Measurements from ENCODE around the gene SEC23B. TPM values are rescaled to one million over a fixed set of nuclear protein-coding genes. Genes with fewer than 3 reads are reported as not detected.
A peak's percentile ranks its signal among the peaks of the same experiment; 100 is the strongest.

Gene SEC23B
- total and polyA plus RNA-seq, 2 experiments from 2014 or later, result 27.2 to 66.6 TPM

DNA sequence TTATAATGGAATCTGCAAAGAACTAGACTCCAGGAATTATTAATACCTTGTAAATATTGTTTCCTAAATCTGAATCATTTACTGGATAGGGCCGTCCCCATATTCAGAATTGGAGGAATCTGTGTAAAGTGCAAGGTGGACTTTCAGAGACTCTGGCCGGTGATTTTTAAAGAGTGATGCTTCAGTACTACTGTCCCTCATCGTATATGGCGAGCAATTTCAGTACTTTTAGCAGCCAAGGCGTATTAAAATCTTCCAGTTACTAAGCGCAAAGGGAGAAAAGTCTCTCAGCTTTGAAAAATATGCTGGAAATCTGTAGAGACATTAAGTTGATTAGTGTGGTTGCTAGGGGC is 60.0 kb downstream of the SEC23B start:
- ATAC-seq (peak; percentile 8; the same call in 2 of the 3 replicates), DNase-seq (ENCODE audit: low spot score) (no peak)
- H3K27ac Mint-ChIP-seq, result peak overlapping the region; percentile 99
- Histone ChIP-seq H3K4me1 (ENCODE audit: insufficient read depth) (peaks cover 5% of the 10 kb centered on the region), H3K79me2 (replicated peaks; ENCODE audit: insufficient read depth) (peaks cover 15% of the 10 kb centered on the region), H3K27ac (ENCODE audit: low read depth) (no peak overlapping the region; the same call in 1 of the 2 replicates), H3F3A (replicated peaks; ENCODE audit: low read depth) (0 out of 2 replicates have a peak, but pooled peaks cover 4% of the 10 kb centered on the region), H4K20me1 (replicated peaks; ENCODE audit: insufficient read depth) (no peaks in the 10 kb centered on the region), H3K4me2 (peak overlapping the region; percentile 81), H3K36me3 (ENCODE audit: insufficient read depth) (peaks cover 6% of the 10 kb centered on the region; the same call in 1 of the 2 replicates), H2AFZ (peak overlapping the region; percentile 64; the same call in 1 of the 2 replicates), H3K27me3 (ENCODE audit: insufficient read depth) (no peaks in the 10 kb centered on the region), H3K9me2 (ENCODE audit: insufficient read depth) (no peaks in the 10 kb centered on the region), H3K4me3 (peak overlapping the region; percentile 77)
- H3K27me3 Mint-ChIP-seq (ENCODE audit: insufficient read depth, low read depth, poor library complexity), result peaks cover 5% of the 10 kb centered on the region
- H3K9me3 Mint-ChIP-seq, result no peaks in the 10 kb centered on the region; the same call in 1 of the 3 replicates
- peaks cover 30% of the 10 kb centered on the region for H3K36me3 Mint-ChIP-seq (ENCODE audit: low read depth)
- peak overlapping the region; percentile 90 for H3K4me3 Mint-ChIP-seq
- no peaks in the 10 kb centered on the region for H3K4me1 Mint-ChIP-seq
- no peak for TF ChIP-seq JUNB (IDR thresholded peaks at IDR 0.05; ENCODE audit: unreplicated experiment)
- no peak for TF ChIP-seq CREB1 (CRISPR knock-in tag; IDR thresholded peaks at IDR 0.05; ENCODE audit: low read depth)
- TF ChIP-seq, protein P1, sequence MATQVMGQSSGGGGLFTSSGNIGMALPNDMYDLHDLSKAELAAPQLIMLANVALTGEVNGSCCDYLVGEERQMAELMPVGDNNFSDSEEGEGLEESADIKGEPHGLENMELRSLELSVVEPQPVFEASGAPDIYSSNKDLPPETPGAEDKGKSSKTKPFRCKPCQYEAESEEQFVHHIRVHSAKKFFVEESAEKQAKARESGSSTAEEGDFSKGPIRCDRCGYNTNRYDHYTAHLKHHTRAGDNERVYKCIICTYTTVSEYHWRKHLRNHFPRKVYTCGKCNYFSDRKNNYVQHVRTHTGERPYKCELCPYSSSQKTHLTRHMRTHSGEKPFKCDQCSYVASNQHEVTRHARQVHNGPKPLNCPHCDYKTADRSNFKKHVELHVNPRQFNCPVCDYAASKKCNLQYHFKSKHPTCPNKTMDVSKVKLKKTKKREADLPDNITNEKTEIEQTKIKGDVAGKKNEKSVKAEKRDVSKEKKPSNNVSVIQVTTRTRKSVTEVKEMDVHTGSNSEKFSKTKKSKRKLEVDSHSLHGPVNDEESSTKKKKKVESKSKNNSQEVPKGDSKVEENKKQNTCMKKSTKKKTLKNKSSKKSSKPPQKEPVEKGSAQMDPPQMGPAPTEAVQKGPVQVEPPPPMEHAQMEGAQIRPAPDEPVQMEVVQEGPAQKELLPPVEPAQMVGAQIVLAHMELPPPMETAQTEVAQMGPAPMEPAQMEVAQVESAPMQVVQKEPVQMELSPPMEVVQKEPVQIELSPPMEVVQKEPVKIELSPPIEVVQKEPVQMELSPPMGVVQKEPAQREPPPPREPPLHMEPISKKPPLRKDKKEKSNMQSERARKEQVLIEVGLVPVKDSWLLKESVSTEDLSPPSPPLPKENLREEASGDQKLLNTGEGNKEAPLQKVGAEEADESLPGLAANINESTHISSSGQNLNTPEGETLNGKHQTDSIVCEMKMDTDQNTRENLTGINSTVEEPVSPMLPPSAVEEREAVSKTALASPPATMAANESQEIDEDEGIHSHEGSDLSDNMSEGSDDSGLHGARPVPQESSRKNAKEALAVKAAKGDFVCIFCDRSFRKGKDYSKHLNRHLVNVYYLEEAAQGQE (IDR thresholded peaks at IDR 0.05; ENCODE audit: unreplicated experiment), result no peak
- TF ChIP-seq EZH2 (IDR thresholded peaks at IDR 0.05; ENCODE audit: low read depth, unreplicated experiment), result no peak
- TF ChIP-seq, protein P2, sequence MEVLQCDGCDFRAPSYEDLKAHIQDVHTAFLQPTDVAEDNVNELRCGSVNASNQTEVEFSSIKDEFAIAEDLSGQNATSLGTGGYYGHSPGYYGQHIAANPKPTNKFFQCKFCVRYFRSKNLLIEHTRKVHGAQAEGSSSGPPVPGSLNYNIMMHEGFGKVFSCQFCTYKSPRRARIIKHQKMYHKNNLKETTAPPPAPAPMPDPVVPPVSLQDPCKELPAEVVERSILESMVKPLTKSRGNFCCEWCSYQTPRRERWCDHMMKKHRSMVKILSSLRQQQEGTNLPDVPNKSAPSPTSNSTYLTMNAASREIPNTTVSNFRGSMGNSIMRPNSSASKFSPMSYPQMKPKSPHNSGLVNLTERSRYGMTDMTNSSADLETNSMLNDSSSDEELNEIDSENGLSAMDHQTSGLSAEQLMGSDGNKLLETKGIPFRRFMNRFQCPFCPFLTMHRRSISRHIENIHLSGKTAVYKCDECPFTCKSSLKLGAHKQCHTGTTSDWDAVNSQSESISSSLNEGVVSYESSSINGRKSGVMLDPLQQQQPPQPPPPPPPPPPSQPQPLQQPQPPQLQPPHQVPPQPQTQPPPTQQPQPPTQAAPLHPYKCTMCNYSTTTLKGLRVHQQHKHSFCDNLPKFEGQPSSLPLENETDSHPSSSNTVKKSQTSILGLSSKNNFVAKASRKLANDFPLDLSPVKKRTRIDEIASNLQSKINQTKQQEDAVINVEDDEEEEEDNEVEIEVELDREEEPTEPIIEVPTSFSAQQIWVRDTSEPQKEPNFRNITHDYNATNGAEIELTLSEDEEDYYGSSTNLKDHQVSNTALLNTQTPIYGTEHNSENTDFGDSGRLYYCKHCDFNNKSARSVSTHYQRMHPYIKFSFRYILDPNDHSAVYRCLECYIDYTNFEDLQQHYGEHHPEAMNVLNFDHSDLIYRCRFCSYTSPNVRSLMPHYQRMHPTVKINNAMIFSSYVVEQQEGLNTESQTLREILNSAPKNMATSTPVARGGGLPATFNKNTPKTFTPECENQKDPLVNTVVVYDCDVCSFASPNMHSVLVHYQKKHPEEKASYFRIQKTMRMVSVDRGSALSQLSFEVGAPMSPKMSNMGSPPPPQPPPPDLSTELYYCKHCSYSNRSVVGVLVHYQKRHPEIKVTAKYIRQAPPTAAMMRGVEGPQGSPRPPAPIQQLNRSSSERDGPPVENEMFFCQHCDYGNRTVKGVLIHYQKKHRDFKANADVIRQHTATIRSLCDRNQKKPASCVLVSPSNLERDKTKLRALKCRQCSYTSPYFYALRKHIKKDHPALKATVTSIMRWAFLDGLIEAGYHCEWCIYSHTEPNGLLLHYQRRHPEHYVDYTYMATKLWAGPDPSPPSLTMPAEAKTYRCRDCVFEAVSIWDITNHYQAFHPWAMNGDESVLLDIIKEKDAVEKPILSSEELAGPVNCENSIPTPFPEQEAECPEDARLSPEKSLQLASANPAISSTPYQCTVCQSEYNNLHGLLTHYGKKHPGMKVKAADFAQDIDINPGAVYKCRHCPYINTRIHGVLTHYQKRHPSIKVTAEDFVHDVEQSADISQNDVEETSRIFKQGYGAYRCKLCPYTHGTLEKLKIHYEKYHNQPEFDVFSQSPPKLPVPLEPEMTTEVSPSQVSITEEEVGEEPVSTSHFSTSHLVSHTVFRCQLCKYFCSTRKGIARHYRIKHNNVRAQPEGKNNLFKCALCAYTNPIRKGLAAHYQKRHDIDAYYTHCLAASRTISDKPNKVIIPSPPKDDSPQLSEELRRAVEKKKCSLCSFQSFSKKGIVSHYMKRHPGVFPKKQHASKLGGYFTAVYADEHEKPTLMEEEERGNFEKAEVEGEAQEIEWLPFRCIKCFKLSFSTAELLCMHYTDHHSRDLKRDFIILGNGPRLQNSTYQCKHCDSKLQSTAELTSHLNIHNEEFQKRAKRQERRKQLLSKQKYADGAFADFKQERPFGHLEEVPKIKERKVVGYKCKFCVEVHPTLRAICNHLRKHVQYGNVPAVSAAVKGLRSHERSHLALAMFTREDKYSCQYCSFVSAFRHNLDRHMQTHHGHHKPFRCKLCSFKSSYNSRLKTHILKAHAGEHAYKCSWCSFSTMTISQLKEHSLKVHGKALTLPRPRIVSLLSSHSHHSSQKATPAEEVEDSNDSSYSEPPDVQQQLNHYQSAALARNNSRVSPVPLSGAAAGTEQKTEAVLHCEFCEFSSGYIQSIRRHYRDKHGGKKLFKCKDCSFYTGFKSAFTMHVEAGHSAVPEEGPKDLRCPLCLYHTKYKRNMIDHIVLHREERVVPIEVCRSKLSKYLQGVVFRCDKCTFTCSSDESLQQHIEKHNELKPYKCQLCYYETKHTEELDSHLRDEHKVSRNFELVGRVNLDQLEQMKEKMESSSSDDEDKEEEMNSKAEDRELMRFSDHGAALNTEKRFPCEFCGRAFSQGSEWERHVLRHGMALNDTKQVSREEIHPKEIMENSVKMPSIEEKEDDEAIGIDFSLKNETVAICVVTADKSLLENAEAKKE (CRISPR knock-in tag; IDR thresholded peaks at IDR 0.05), result no peak
- no peak for TF ChIP-seq ZNF331 (CRISPR knock-in tag; IDR thresholded peaks at IDR 0.05; ENCODE audit: low read depth)
- TF ChIP-seq NANOG (IDR thresholded peaks at IDR 0.05; ENCODE audit: borderline replicate concordance), result no peak
- TF ChIP-seq, protein P3, sequence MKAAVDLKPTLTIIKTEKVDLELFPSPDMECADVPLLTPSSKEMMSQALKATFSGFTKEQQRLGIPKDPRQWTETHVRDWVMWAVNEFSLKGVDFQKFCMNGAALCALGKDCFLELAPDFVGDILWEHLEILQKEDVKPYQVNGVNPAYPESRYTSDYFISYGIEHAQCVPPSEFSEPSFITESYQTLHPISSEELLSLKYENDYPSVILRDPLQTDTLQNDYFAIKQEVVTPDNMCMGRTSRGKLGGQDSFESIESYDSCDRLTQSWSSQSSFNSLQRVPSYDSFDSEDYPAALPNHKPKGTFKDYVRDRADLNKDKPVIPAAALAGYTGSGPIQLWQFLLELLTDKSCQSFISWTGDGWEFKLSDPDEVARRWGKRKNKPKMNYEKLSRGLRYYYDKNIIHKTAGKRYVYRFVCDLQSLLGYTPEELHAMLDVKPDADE (IDR thresholded peaks at IDR 0.05), result no peak
- no peak for TF ChIP-seq EZH2phosphoT487 (IDR thresholded peaks at IDR 0.05; ENCODE audit: unreplicated experiment)
- no peak for TF ChIP-seq ZNF114 (CRISPR knock-in tag; IDR thresholded peaks at IDR 0.05)
- TF ChIP-seq STAT1 (IDR thresholded peaks at IDR 0.05; ENCODE audit: unreplicated experiment), result no peak

Measured in GM23338 (cell line).